NCI-H69 (cell line): ENCODE measurements around the gene NHERF1.

Source experiments
- DNase-seq: peaks from one replicate; lab custom pipeline; 2025; lab: John Stamatoyannopoulos, UW

Gene NHERF1

GRCh38 chr17:74784125-74784810 is 35.8 kb downstream of the NHERF1 start:
- DNase-seq = no peak

GRCh38 chr17:74785096-74785980 is 36.9 kb downstream of the NHERF1 start:
- DNase-seq = no peak

- no peak for DNase-seq
These were observed 37.5 kb downstream of the NHERF1 start for GRCh38 chr17:74785981-74786360.

- DNase-seq = no peak
These were observed 38.1 kb downstream of the NHERF1 start for GRCh38 chr17:74786431-74787055.

- DNase-seq = no peak
These were observed 42.0 kb downstream of the NHERF1 start for GRCh38 chr17:74790161-74791058.

- DNase-seq = no peak
These were observed 44.2 kb downstream of the NHERF1 start for GRCh38 chr17:74792586-74793105.

GRCh38 chr17:74795327-74796020 is 47.0 kb downstream of the NHERF1 start:
- DNase-seq = no peak

- no peak for DNase-seq
These were observed 47.8 kb downstream of the NHERF1 start for GRCh38 chr17:74796211-74796610.

- DNase-seq = no peak
These were observed 48.4 kb downstream of the NHERF1 start for GRCh38 chr17:74796866-74797265.

GRCh38 chr17:74797824-74798223 is 49.4 kb downstream of the NHERF1 start:
- DNase-seq = no peak

- no peak for DNase-seq
These were observed 49.8 kb downstream of the NHERF1 start for GRCh38 chr17:74798239-74798707.

GRCh38 chr17:74799097-74799496 is 50.7 kb downstream of the NHERF1 start:
- DNase-seq = no peak

GRCh38 chr17:74800531-74800930 is 52.1 kb downstream of the NHERF1 start:
- DNase-seq = no peak

GRCh38 chr17:74801896-74802295 is 53.5 kb downstream of the NHERF1 start:
- DNase-seq = no peak

GRCh38 chr17:74803388-74803930 is 55.0 kb downstream of the NHERF1 start:
- peak; percentile 61 for DNase-seq

- DNase-seq = peak; percentile 78
These were observed 55.5 kb downstream of the NHERF1 start for GRCh38 chr17:74803971-74804370.

- DNase-seq = no peak
These were observed 56.3 kb downstream of the NHERF1 start for GRCh38 chr17:74804683-74805082.

- no peak for DNase-seq
These were observed 57.2 kb downstream of the NHERF1 start for GRCh38 chr17:74805591-74805991.

GRCh38 chr17:74806334-74806733 is 57.9 kb downstream of the NHERF1 start:
- DNase-seq = no peak

- DNase-seq = no peak
These were observed 59.0 kb downstream of the NHERF1 start for GRCh38 chr17:74807441-74807840.

- peak; percentile 95 for DNase-seq
These were observed 59.5 kb downstream of the NHERF1 start for GRCh38 chr17:74807925-74808324.
